Choroid plexus epithelial cell (primary cell): ENCODE data around the gene RNF20.

Source experiments
- DNase-seq: peaks from one replicate; pipeline ENCODE4 v3.0.0-alpha.2; 2010; ENCODE audit warnings: low read depth
- H3K4me3 ChIP-seq: 2 replicates; pipeline ENCODE4 v1.5.1; 2011; ENCODE audit warnings: low read depth, mild to moderate bottlenecking, control low read depth, low read length, moderate library complexity
- TF ChIP-seq, protein P1 (sequence below): conservative IDR thresholded peaks from 2 replicates; pipeline ENCODE4 v1.5.1; 2011; ENCODE audit warnings: low read depth, mild to moderate bottlenecking, control low read depth, inconsistent platforms, low read length, moderate library complexity

RNF20 gene

DNA sequence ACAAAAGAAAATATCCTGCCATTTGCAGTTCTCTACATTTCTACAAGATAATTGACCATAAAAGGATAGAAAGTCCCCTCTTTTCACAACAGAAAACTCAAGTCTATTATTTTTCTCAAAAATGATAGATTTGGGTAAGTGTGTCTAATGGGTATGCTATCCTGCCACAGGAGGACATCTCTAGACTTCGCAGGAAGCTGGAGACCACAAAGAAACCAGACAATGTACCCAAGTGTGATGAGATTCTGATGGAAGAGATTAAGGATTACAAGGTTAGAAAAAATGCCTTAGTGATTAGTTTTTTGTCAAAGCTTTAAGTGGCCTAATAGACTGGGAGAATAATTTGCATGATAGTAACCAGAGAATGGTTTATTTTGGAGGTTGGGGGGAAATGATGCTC lies 28.1 kb downstream of the RNF20 start:
- TF ChIP-seq, protein P1, sequence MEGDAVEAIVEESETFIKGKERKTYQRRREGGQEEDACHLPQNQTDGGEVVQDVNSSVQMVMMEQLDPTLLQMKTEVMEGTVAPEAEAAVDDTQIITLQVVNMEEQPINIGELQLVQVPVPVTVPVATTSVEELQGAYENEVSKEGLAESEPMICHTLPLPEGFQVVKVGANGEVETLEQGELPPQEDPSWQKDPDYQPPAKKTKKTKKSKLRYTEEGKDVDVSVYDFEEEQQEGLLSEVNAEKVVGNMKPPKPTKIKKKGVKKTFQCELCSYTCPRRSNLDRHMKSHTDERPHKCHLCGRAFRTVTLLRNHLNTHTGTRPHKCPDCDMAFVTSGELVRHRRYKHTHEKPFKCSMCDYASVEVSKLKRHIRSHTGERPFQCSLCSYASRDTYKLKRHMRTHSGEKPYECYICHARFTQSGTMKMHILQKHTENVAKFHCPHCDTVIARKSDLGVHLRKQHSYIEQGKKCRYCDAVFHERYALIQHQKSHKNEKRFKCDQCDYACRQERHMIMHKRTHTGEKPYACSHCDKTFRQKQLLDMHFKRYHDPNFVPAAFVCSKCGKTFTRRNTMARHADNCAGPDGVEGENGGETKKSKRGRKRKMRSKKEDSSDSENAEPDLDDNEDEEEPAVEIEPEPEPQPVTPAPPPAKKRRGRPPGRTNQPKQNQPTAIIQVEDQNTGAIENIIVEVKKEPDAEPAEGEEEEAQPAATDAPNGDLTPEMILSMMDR = no peak
- no peak overlapping the region for H3K4me3 ChIP-seq
- no peak for DNase-seq

DNA sequence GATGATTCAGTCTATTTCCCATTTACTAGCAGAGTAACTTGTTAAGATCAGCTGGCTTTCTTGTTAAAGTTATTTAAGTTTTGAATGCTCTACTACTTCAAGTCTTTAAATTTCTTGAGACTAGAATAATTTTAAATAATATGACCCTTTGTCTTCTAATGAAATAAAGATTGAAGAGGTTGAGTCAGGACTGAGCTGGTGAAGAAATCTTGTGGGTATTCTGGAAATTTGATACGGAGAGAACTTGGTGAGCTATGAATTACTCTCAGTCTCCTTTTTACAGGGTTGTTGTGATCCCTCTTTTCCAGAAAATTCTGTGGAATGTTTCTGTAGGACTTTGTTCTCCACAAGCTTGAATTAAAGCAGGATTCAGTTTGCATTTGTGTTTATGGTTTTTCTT lies 29.3 kb downstream of the RNF20 start:
- DNase-seq = peak; percentile 8
- TF ChIP-seq, protein P1 = no peak
- no peak overlapping the region for H3K4me3 ChIP-seq

DNA sequence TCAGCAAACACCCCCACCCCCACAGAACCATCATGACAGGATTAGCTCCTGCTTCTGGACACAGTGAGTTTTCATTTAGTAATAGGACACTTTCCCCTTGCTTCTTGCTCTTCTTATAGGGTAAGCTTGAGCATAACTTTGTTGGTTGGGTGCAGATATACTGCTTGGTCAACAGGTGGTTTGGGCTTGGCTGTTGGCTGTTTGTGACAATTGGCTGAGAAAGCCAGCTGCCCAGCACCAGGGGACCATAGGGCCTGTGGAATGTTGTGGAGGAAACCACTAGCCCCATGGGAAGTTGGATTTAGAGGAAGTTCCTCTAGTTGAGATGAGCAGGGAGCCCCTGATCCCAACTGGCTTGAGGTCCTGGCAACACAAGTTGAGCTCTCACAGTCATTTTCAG lies 30.6 kb downstream of the RNF20 start:
- no peak overlapping the region for H3K4me3 ChIP-seq
- TF ChIP-seq, protein P1 = no peak
- no peak for DNase-seq

DNA sequence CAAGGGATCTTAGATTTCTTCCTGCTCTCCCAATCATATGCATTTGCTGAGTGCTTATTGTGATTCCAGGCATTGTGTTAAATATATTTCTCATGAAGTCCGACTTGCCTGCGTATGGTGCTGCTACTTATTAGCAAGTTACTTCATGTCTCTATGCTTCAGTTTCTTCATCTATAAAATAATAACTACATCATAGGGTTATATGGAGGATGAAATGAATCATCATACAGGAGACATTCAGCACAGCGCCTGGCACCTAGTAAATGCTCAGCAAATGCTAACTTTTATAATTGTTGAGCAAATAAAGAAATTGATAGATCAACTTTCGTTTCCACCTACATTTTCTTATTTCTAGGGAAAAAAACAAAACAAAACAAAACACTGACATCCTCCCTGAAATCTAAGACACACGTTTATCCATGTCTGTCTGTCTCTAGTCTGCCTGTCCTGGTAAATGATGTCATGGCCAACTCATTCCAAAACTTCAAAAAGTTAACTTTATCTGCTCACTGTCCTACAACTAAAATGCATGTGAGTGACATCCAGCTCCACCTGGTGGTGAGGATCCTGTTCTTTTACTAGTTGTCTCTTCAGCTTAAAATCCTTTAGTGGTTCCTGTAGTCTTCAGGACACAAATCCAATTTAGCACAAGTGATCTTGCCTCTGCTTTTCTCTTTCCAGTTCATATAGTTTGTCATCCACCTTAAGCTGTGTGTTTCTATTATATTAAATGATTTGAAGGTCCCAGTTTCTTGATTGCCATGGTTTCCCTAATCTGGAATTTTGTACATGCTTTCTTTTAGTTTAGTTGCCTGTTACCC lies 33.5 kb downstream of the RNF20 start:
- peak; percentile 81 for DNase-seq
- H3K4me3 ChIP-seq = no peak overlapping the region
- TF ChIP-seq, protein P1 = peak; percentile 74

DNA sequence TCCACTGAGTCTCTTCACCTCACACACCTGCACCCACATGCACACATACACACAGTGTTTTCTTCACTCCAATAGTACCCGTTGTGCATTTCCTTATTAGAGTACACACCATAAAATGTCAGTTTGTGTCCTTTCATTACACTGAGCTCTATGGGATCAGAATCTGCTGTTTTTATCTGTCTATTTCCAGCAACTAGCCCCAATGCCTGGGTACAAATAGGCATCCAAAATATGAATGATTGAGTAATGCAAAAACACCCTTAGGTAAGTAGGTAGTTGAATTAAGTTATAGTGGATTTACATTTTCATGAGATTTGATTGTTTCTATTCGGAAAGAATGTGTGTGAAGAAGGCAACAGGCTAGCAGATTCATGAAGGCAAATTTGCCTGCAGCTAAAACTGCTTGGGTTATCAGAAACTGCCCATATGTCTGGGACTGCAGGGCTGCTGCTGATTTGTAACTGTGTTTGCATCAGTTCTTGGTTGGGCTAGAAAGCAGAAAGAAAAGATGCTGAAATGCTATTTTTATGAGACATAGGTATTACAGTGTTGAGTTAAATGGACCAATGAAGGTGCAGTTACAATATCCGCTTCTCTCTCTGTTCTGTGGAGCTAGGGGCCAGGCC lies 34.2 kb downstream of the RNF20 start:
- no peak overlapping the region for H3K4me3 ChIP-seq
- DNase-seq = no peak
- TF ChIP-seq, protein P1 = no peak

DNA sequence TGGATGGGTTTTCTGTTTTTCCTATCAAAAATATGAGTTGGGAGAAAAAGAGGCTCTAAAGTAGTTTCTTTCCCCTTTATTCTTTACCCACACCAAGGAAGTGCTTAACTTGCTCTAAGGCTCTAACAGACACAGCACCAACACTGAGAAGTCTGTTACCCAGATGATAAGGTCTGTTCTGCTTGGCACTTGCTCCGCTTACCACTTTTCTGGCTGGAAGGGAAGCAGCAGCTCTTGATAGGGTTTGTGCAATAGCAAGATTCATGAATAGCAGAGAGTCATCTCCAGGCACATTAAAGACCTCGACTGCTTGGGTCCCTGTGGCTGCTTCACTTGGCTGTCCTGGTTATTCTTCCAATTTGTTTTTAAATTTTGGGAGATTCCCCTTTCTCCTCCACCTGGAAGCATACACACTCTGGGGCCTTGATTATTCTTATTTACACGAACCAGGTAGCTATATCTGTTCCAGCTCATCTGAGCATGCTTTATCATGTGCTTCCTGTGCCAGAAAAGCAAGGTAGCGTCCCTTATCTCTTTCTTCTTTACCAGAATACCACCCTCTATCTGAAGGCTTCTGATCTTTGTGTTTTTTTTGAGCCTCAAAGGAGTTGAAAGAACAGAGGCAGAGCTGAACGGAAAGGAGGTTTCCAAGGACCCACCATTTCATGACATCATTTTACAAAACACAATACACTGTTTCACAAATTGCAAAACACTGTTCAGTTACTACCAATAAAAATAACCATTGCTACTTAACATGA lies 36.3 kb downstream of the RNF20 start:
- no peak for DNase-seq
- TF ChIP-seq, protein P1 = no peak
- H3K4me3 ChIP-seq = no peak overlapping the region
